Activated CD4-positive, alpha-beta T cell treated with anti-CD3 and anti-CD28 coated beads for 24 hours (primary cell): ENCODE data around the gene CEP41.

Source experiments
- DNase-seq, 2 donors: peaks; one replicate each; pipeline ENCODE4 v3.0.0-alpha.2; 2020; ENCODE audit warnings: low read depth in 2 of 2

The CEP41 gene

GRCh38 chr7:130350945-130351790 is 89.6 kb downstream of the CEP41 start:
- DNase-seq: no peak

GRCh38 chr7:130349911-130350782 is 90.7 kb downstream of the CEP41 start:
- DNase-seq: no peak

GRCh38 chr7:130346941-130347340 is 93.9 kb downstream of the CEP41 start:
- DNase-seq: no peak

- DNase-seq: no peak
These were observed 94.5 kb downstream of the CEP41 start for GRCh38 chr7:130346177-130346905.

- DNase-seq: no peak
These were observed 95.1 kb downstream of the CEP41 start for GRCh38 chr7:130345725-130346124.

- no peak for DNase-seq
These were observed 95.7 kb downstream of the CEP41 start for GRCh38 chr7:130345136-130345535.

GRCh38 chr7:130344271-130344866 is 96.4 kb downstream of the CEP41 start, which contains the start of gene CPA5:
Gene CPA5, plus strand, starts transcription at chr7:130344816. Its CDS starts 1,670 bp downstream, at chr7:130346486.
- no peak for DNase-seq
